Measurements from ENCODE around the gene TMEM86B.
A peak's percentile ranks its signal among the peaks of the same experiment; 100 is the strongest.

The TMEM86B gene

GRCh38 chr19:55258828-55259539, 30.4 kb upstream of the TMEM86B start, which contains the start of gene PPP6R1 (continued):
- peak; percentile 100 for TF ChIP-seq HIC1 (tag by site-specific recombination; IDR thresholded peaks at IDR 0.05)
- TF ChIP-seq EGR2 (tag by site-specific recombination; IDR thresholded peaks at IDR 0.05; ENCODE audit: low read depth), result peak; percentile 75
- 0 out of 2 replicates have a peak, but pooled peaks have one; percentile 28 for TF ChIP-seq ZNF239 (tag by site-specific recombination; IDR thresholded peaks at IDR 0.05)
- TF ChIP-seq KLF10 (tag by site-specific recombination; IDR thresholded peaks at IDR 0.05), result peak; percentile 88; the same call in 1 of the 2 replicates
- TF ChIP-seq, protein P1, sequence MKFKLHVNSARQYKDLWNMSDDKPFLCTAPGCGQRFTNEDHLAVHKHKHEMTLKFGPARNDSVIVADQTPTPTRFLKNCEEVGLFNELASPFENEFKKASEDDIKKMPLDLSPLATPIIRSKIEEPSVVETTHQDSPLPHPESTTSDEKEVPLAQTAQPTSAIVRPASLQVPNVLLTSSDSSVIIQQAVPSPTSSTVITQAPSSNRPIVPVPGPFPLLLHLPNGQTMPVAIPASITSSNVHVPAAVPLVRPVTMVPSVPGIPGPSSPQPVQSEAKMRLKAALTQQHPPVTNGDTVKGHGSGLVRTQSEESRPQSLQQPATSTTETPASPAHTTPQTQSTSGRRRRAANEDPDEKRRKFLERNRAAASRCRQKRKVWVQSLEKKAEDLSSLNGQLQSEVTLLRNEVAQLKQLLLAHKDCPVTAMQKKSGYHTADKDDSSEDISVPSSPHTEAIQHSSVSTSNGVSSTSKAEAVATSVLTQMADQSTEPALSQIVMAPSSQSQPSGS (tag by site-specific recombination; IDR thresholded peaks at IDR 0.05; ENCODE audit: low read depth), result no peak
- TF ChIP-seq ZNF354C (tag by site-specific recombination; IDR thresholded peaks at IDR 0.05; ENCODE audit: borderline replicate concordance, low read depth), result no peak
- TF ChIP-seq ZNF16 (tag by site-specific recombination; IDR thresholded peaks at IDR 0.05; ENCODE audit: low read depth), result no peak
- TF ChIP-seq, protein P2, sequence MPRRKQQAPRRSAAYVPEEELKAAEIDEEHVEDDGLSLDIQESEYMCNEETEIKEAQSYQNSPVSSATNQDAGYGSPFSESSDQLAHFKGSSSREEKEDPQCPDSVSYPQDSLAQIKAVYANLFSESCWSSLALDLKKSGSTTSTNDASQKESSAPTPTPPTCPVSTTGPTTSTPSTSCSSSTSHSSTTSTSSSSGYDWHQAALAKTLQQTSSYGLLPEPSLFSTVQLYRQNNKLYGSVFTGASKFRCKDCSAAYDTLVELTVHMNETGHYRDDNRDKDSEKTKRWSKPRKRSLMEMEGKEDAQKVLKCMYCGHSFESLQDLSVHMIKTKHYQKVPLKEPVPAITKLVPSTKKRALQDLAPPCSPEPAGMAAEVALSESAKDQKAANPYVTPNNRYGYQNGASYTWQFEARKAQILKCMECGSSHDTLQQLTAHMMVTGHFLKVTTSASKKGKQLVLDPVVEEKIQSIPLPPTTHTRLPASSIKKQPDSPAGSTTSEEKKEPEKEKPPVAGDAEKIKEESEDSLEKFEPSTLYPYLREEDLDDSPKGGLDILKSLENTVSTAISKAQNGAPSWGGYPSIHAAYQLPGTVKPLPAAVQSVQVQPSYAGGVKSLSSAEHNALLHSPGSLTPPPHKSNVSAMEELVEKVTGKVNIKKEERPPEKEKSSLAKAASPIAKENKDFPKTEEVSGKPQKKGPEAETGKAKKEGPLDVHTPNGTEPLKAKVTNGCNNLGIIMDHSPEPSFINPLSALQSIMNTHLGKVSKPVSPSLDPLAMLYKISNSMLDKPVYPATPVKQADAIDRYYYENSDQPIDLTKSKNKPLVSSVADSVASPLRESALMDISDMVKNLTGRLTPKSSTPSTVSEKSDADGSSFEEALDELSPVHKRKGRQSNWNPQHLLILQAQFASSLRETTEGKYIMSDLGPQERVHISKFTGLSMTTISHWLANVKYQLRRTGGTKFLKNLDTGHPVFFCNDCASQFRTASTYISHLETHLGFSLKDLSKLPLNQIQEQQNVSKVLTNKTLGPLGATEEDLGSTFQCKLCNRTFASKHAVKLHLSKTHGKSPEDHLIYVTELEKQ (tag by site-specific recombination; IDR thresholded peaks at IDR 0.05; ENCODE audit: borderline replicate concordance), result peak; percentile 57; the same call in 1 of the 2 replicates
- TF ChIP-seq SCRT1 (tag by site-specific recombination; IDR thresholded peaks at IDR 0.05; ENCODE audit: borderline replicate concordance), result no peak
- no peak for TF ChIP-seq ZNF571 (tag by site-specific recombination; IDR thresholded peaks at IDR 0.05)
- TF ChIP-seq, protein P3, sequence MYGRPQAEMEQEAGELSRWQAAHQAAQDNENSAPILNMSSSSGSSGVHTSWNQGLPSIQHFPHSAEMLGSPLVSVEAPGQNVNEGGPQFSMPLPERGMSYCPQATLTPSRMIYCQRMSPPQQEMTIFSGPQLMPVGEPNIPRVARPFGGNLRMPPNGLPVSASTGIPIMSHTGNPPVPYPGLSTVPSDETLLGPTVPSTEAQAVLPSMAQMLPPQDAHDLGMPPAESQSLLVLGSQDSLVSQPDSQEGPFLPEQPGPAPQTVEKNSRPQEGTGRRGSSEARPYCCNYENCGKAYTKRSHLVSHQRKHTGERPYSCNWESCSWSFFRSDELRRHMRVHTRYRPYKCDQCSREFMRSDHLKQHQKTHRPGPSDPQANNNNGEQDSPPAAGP (tag by site-specific recombination; IDR thresholded peaks at IDR 0.05), result peak; percentile 95
- peak; percentile 91; the same call in 1 of the 2 replicates for TF ChIP-seq ZNF391 (tag by site-specific recombination; IDR thresholded peaks at IDR 0.05; ENCODE audit: borderline replicate concordance, low read depth)
- peak; percentile 87 for TF ChIP-seq ZNF184 (tag by site-specific recombination; IDR thresholded peaks at IDR 0.05)
- peak; percentile 97 for TF ChIP-seq ZSCAN30 (tag by site-specific recombination; IDR thresholded peaks at IDR 0.05)
- no peak for TF ChIP-seq ZNF747 (tag by site-specific recombination; IDR thresholded peaks at IDR 0.05)
- no peak for TF ChIP-seq ZNF121 (tag by site-specific recombination; IDR thresholded peaks at IDR 0.05)
- TF ChIP-seq OSR2 (tag by site-specific recombination; IDR thresholded peaks at IDR 0.05), result no peak
- TF ChIP-seq PRDM6 (tag by site-specific recombination; IDR thresholded peaks at IDR 0.05), result no peak
- peak; percentile 95 for TF ChIP-seq ZNF785 (tag by site-specific recombination; IDR thresholded peaks at IDR 0.05)
- peak; percentile 79; the same call in 1 of the 2 replicates for TF ChIP-seq ZNF394 (tag by site-specific recombination; IDR thresholded peaks at IDR 0.05; ENCODE audit: borderline replicate concordance)
- TF ChIP-seq ZNF175 (tag by site-specific recombination; IDR thresholded peaks at IDR 0.05), result no peak
- TF ChIP-seq REPIN1 (tag by site-specific recombination; IDR thresholded peaks at IDR 0.05; ENCODE audit: low read depth), result 0 out of 2 replicates have a peak, but pooled peaks have one; percentile 13
- TF ChIP-seq ZNF133 (tag by site-specific recombination; IDR thresholded peaks at IDR 0.05), result no peak
- TF ChIP-seq, protein P4, sequence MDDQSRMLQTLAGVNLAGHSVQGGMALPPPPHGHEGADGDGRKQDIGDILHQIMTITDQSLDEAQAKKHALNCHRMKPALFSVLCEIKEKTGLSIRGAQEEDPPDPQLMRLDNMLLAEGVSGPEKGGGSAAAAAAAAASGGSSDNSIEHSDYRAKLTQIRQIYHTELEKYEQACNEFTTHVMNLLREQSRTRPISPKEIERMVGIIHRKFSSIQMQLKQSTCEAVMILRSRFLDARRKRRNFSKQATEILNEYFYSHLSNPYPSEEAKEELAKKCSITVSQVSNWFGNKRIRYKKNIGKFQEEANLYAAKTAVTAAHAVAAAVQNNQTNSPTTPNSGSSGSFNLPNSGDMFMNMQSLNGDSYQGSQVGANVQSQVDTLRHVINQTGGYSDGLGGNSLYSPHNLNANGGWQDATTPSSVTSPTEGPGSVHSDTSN (CRISPR knock-in tag; IDR thresholded peaks at IDR 0.05), result peak; percentile 93
- TF ChIP-seq ZNF560 (tag by site-specific recombination; IDR thresholded peaks at IDR 0.05; ENCODE audit: borderline replicate concordance), result no peak
- TF ChIP-seq OVOL3 (tag by site-specific recombination; IDR thresholded peaks at IDR 0.05), result peak; percentile 59
- TF ChIP-seq ZNF660 (tag by site-specific recombination; IDR thresholded peaks at IDR 0.05), result peak; percentile 100
